Thyroid gland (tissue), 4 donors: ENCODE data around the gene SLC5A11. TPM values are rescaled to one million over a fixed set of nuclear protein-coding genes. Genes with fewer than 3 reads are reported as not detected.
A peak's percentile ranks its signal among the peaks of the same experiment; 100 is the strongest.

Experiments
- DNase-seq, 2 donors: peaks; one replicate each; pipeline ENCODE4 v3.0.0-alpha.2; 2019
- H3K27ac ChIP-seq, 3 donors: fragments of 200-600 bp; sonication (generic); 1 replicate in 2 of 3; 2 replicates in 1 of 3; pipeline ENCODE4 v1.5.1; 2016 to 2019; ENCODE audit warnings: mild to moderate bottlenecking in 1 of 3, moderate library complexity in 1 of 3
- H3K27me3 ChIP-seq: fragments of 200-600 bp; sonication (generic); one replicate; pipeline ENCODE4 v1.5.1; 2019
- H3K36me3 ChIP-seq, 2 donors: fragments of 200-600 bp; sonication (generic); one replicate each; pipeline ENCODE4 v1.5.1; 2016 to 2019
- H3K4me1 ChIP-seq, 2 donors: fragments of 200-600 bp; sonication (generic); one replicate each; pipeline ENCODE4 v1.5.1; 2017 to 2019
- H3K4me3 ChIP-seq, 3 donors: fragments of 200-600 bp; sonication (generic); replicated peaks in 1 of 3; 1 replicate in 2 of 3; 2 replicates in 1 of 3; pipeline ENCODE4 v1.5.1; 2016; ENCODE audit warnings: mild to moderate bottlenecking in 1 of 3
- H3K9me3 ChIP-seq: fragments of 200-600 bp; sonication (generic); one replicate; pipeline ENCODE4 v1.5.1; 2017
- POLR2A ChIP-seq, 2 donors: fragments of 450-650 bp; IDR thresholded peaks; one replicate each; pipeline ENCODE4 v1.6.1; 2017; ENCODE audit warnings: antibody characterized with exemption in 2 of 2, mild to moderate bottlenecking in 2 of 2, moderate library complexity in 1 of 2
- WGBS, 2 donors: methylation state at CpG; one replicate each; pipeline ENCODE4 v1.1.5; 2017; 5-methylcytosine and 5-hydroxymethylcytosine counted together
- intact Hi-C: fragments of 100-400 bp; cut with DNase I; formaldehyde crosslinking; loops from one replicate; pipeline ENCODE4 v1.15.1; 2023
- total RNA-seq, 4 donors: library from RNA; depleted of rRNA; stranded (reverse); fragments of >200 nt; gene quantifications; one replicate each; pipeline ENCODE4 v1.2.3, GENCODE V29; 2016
- TF ChIP-seq, protein P1 (sequence below), 6 experiments: fragments of 200-600 bp in 3 of 6; fragments of 450-650 bp in 3 of 6; sonication (generic) in 3 of 6; IDR thresholded peaks; one replicate each; pipeline ENCODE4 v1.5.1; 2016 to 2019; ENCODE audit warnings: antibody characterized with exemption in 6 of 6, mild to moderate bottlenecking in 2 of 6, inconsistent platforms in 1 of 6, moderate library complexity in 1 of 6

The SLC5A11 gene
- total RNA-seq, 4 donors from 2014 or later = 0.22 TPM; not detected in 3

DNA sequence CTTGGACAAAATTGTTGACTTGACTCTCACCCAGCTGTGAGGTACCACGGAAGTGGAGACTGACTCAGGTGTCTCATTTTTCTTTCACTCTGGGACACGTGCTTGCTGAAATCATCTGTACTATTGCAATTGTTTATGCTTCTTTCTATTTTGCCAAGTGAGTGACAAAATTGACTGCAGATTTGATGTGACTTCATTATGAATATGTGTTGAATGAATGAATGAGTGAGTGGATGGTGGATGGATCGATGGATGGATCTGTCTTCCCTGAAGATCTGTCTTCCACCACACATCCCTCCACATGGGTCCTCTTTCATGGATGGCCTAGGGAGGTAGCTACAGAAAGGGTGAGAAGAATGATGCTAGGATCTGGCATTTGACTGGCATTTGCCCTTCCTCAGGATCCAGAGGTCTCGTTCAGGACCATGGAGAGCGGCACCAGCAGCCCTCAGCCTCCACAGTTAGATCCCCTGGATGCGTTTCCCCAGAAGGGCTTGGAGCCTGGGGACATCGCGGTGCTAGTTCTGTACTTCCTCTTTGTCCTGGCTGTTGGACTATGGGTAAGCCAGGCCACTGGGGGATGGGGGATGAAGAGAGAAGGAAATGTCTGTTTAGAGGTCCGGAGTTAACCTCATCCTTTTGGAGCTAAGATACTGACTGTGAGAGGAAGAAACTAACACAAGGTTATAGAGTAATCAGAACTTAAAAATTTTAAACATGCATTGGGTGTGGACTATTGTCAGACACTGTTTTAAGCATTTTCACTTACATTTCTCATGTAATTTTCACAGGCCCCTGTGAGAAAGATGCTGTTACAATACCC lies 12.7 kb downstream of the SLC5A11 start:
- no peak overlapping the region for H3K4me3 ChIP-seq
- DNase-seq = peak; percentile 28 to 57
- no peaks in the 10 kb centered on the region for H3K27me3 ChIP-seq
- 27 to 32% methylated on average over 9 of the region's 9 CpGs for WGBS, 2 donors
- intact Hi-C loops = no loop called here
- no peaks in the 10 kb centered on the region for H3K9me3 ChIP-seq
- no peaks in the 10 kb centered on the region for H3K4me1 ChIP-seq
- no peak overlapping the region for H3K27ac ChIP-seq
- TF ChIP-seq, protein P1, sequence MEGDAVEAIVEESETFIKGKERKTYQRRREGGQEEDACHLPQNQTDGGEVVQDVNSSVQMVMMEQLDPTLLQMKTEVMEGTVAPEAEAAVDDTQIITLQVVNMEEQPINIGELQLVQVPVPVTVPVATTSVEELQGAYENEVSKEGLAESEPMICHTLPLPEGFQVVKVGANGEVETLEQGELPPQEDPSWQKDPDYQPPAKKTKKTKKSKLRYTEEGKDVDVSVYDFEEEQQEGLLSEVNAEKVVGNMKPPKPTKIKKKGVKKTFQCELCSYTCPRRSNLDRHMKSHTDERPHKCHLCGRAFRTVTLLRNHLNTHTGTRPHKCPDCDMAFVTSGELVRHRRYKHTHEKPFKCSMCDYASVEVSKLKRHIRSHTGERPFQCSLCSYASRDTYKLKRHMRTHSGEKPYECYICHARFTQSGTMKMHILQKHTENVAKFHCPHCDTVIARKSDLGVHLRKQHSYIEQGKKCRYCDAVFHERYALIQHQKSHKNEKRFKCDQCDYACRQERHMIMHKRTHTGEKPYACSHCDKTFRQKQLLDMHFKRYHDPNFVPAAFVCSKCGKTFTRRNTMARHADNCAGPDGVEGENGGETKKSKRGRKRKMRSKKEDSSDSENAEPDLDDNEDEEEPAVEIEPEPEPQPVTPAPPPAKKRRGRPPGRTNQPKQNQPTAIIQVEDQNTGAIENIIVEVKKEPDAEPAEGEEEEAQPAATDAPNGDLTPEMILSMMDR (IDR thresholded peaks at IDR 0.05) = no peak
- no peak for TF ChIP-seq POLR2A (IDR thresholded peaks at IDR 0.05)
- no peaks in the 10 kb centered on the region for H3K36me3 ChIP-seq

DNA sequence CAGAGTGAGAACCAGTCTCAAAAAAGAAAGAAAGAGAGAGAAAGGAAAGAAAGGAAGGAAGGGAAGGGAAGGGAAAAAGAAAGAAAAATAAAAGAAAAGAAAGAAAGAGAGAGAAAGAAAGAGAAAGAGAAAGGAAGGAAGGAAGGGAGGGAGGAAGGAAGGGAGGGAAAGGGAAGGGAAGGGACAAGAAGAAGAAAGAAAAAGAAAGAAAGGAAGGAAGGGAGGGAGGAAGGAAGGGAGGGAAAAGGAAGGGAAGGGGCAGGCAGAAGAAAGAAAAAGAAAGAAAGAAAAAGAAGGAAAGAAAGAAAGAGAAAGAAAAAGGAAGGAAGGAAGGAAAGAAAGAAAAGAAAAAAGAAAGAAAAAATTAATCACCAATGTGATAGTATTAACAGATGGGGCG lies 15.7 kb downstream of the SLC5A11 start:
- DNase-seq = no peak
- H3K36me3 ChIP-seq = no peaks in the 10 kb centered on the region
- no peaks in the 10 kb centered on the region for H3K27me3 ChIP-seq
- H3K9me3 ChIP-seq = no peaks in the 10 kb centered on the region
- H3K4me1 ChIP-seq = no peaks in the 10 kb centered on the region
- H3K4me3 ChIP-seq = no peak overlapping the region
- WGBS, 2 donors = 87 to 98% methylated on average over 1 of the region's 1 CpG
- intact Hi-C loops = no loop called here
- H3K27ac ChIP-seq = no peak overlapping the region
- TF ChIP-seq POLR2A (IDR thresholded peaks at IDR 0.05) = no peak
- TF ChIP-seq, protein P1 (IDR thresholded peaks at IDR 0.05) = no peak

DNA sequence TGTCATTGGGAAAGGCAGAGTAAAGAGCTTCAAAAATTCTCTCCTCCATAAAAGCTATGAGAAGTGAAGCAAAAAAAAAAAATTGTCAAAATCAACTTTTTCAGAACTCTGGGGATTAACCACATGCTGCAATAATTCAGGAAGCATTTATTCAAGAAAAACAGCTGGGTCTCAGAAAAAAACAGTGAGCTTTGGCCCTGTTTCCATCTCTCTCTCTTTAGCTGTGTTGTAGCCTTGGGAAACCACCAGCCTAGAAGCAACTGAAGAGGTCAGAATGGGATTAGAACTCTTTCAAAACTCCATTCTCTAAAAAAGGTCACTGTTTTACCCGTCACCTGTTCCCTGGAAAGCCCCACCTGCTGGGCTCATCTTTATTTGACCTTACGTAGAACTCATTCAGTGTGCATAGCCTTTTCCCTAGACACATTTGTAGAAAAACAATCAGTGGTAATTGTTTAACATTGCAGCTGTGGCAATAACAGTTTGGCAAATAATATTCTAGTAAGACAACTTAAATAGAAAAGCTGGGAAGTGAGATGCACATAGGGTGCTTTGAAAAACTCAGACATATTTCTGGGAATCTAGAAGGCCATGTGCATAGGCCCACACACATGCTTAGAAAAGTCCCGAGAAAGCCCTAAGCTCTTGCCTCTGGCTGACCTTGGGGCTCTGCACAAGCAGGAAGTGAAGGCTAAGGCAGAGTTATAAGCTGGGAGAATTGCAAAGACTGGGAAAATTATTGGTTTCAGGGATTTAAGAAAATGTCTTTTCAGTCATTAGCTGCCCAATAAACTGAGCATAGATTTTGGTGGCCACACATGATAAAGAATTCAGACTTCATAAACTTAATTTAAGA lies 18.0 kb downstream of the SLC5A11 start:
- Histone ChIP-seq H3K9me3 (no peaks in the 10 kb centered on the region), H3K27ac (no peak overlapping the region), H3K27me3 (no peaks in the 10 kb centered on the region), H3K4me1 (no peaks in the 10 kb centered on the region), H3K4me3 (no peak overlapping the region), H3K36me3 (no peaks in the 10 kb centered on the region)
- intact Hi-C loops = no loop called here
- no peak for DNase-seq
- 87 to 91% methylated on average over 3 of the region's 3 CpGs for WGBS, 2 donors
- TF ChIP-seq, protein P1 (IDR thresholded peaks at IDR 0.05) = no peak
- no peak for TF ChIP-seq POLR2A (IDR thresholded peaks at IDR 0.05)

DNA sequence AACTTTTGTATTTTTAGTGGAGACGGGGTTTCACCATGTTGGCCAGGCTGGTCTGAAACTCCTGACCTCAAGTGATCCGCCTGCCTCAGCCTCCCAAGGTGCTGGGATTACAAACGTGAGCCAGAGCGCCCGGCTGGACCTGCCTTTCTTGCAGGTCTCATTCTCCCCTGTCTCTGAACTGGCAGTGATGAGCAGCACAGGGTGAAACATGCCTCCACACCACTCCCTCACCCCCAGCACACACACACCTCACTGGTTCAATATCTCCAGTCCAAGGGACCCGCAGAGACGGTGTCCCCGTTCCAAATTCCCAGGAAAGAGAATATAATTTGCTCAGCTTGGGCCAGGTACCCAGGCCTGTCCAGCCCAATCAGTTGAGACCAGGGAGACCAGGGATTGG lies 23.3 kb downstream of the SLC5A11 start:
- intact Hi-C loops = no loop called here
- 74 to 80% methylated on average over 5 to 8 of the region's 8 CpGs for WGBS, 2 donors
- Histone ChIP-seq H3K9me3 (no peaks in the 10 kb centered on the region), H3K36me3 (no peaks in the 10 kb centered on the region), H3K4me3 (no peak overlapping the region), H3K4me1 (no peaks in the 10 kb centered on the region), H3K27ac (no peak overlapping the region), H3K27me3 (no peaks in the 10 kb centered on the region)
- TF ChIP-seq, protein P1 (IDR thresholded peaks at IDR 0.05) = no peak
- no peak for TF ChIP-seq POLR2A (IDR thresholded peaks at IDR 0.05)
- DNase-seq = no peak

DNA sequence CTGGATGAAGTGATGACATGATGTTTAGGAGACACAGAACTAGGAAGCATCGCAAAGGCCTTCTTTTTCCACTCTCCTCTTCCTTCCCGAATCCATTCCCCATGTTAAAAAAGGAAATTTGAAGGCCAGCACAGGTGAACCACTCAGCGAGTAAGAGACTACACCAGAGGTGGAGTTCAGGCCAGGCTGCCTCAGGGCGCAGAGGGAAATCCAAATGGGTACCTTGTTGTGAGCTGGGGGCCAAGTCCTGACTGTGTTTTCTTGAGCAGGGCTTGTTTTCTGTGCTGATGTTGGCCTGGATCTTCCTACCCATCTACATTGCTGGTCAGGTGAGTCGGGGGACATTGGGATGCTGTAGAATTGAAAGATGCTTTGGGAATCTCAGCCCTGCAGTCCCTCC lies 26.1 kb downstream of the SLC5A11 start:
- Histone ChIP-seq H3K4me1 (no peaks in the 10 kb centered on the region), H3K27me3 (no peaks in the 10 kb centered on the region), H3K4me3 (no peak overlapping the region), H3K27ac (no peak overlapping the region), H3K9me3 (no peaks in the 10 kb centered on the region), H3K36me3 (no peaks in the 10 kb centered on the region)
- 96 to 97% methylated on average over 5 of the region's 5 CpGs for WGBS, 2 donors
- DNase-seq = no peak
- intact Hi-C loops = no loop called here
- TF ChIP-seq POLR2A (IDR thresholded peaks at IDR 0.05) = no peak
- TF ChIP-seq, protein P1 (IDR thresholded peaks at IDR 0.05) = no peak
